Activated CD4-positive, alpha-beta T cell treated with anti-CD3 and anti-CD28 coated beads, Interleukin-2, Interleukin-4, amounts not matched to agents 100 ng/mL and 50 ng/mL, durations not matched to agents 16 hours and 8 hours (primary cell): ENCODE measurements around the gene PTTG1.
A peak's percentile ranks its signal among the peaks of the same experiment; 100 is the strongest.

Experiments
- DNase-seq: peaks from one replicate; pipeline ENCODE4 v3.0.0-alpha.2; 2020; ENCODE audit warnings: low spot score

PTTG1 gene

DNA sequence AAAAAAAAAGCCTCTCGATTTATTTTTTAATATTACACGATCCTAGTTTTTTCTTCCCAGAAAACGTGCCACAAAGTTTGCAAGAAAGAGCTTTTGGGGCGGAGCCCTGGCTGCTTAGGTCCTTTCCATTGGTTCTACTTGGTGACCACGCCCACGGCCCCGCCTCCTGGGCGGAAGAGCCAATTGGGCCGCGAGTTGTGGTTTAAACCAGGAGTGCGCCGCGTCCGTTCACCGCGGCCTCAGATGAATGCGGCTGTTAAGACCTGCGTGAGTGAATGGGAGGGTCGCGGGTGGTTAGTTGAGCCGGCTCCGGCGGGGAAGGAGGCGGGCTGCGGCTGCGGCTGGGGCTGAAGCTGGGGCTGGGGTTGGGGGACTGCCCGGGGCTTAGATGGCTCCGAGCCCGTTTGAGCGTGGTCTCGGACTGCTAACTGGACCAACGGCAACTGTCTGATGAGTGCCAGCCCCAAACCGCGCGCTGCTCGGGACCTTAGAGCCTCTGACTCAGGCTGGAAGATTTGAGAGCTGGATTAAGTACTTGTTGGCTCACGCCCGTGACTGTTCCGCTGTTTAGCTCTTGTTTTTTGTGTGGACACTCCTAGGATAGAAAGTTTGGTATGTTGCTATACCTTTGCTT, at the start of gene PTTG1:
Gene PTTG1, plus strand, starts transcription at position 231 of the 634 bp plus-strand sequence. CDS start 458 bp downstream, outside the sequence.
- peak; percentile 95 for DNase-seq

GRCh38 chr5:160375166-160375565, 46.5 kb upstream of the PTTG1 start:
- DNase-seq, result no peak

- DNase-seq, result no peak
Observed at GRCh38 chr5:160375701-160376100, 46.0 kb upstream of the PTTG1 start.

DNA sequence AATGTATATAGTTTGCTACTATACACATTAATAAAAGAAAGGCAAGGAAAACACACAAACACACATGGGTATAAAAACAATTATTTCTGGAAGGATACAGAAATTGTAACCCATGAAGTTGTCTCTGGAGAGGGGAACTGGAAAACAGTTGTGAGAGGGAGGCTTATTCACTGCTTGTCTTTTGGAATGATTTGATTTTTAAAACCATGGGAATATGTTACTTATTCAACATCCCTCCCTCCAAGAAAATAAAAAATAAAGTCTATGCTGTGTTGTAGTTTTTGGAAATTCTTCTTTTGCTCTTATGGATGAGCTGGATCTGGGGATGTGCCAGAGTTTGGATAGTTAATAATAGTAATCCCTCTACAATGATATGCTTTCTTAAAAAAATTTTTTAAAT, 45.2 kb upstream of the PTTG1 start:
- DNase-seq, result no peak

DNA sequence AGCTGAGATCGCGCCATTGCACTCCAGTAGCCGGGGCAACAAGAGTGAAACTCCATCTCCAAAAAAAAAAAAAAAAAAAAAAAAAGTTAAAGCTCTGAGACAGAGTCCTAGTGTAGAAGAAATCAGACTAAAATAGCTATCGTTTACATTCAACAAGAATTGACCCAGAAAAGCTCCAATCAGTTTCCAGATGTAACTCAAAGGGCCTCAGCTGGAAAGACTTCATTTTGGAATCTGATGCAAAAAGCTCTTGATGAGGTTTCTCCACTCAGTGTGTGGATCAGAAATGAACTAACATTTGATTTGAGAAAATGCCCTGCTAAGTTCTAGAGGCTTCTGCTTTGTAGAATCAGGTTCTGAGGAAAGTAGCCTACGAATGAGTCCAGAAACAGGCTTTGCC, 44.0 kb upstream of the PTTG1 start:
- no peak for DNase-seq

DNA sequence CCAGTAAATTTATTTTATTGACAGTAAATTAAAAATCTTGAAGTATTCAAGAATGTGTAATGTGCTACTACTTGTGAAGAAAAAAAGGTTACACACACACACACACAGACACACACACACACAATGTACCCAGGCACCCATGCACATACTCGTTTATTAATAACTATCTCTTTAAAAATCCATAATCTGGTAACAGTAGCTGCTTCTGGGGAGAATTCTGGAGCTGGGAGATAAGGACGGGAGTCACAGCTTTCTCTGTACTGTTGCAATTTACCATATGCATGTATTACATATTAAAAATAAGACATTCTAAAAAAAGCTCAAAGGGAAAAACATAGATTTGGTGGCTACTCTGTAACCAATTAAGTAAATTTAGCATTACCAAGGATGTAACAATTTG, 43.3 kb upstream of the PTTG1 start:
- no peak for DNase-seq

DNA sequence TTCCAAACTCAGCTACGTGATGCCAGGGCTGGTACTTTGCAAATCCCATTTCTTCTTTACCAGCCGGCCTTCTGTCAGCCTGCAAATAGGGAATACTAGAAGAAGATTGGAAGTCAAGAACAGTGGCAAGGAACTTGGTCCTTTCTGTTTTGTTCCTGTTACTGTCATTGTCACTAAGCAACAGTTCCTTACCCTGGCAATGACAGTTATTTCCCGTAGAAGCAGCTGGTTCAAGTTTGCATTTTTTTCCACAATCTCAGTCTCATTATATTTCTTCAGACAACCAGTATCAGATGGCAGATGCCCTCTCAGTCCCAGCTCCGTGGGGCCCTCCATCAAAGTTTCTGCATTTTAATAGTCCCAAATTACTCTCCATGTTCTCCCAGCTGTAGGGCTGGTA, 42.1 kb upstream of the PTTG1 start:
- DNase-seq, result no peak

DNA sequence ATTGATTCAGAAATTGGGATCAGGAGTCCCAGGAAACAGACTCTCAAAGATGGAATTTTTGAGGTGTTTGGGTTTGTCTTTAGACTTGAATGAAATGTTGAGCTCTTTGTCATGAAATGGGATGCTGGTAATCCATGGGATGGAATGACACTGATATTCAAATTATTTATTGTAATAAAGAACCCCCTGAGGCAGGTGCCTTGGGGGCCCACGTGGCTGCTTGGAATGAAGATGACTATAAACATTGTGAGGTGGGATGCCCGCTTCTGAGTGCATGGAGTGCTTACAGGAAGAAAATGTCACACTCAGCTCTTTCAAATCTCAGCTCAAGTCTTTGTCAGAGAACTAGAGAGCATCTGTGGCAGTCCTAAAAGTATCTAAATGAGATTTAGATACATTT, 41.6 kb upstream of the PTTG1 start:
- DNase-seq, result no peak

DNA sequence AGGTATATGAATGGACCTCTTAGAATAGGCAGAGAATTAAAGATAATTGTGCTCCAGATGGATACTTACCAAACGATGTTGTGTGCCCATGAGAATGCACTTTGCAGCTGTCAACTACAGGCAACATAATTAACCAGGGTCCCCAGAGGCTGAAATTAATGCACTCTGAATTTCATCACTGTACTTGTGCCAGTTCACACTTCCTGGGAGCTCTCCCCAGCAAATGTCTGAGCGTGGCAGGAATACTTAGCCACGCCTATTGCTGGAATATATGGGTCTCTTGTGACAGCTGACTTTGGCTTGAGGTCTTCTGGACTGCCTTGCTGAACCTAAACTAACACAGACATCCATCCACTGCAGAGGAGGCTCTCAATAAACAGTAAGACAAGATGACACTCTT, 39.3 kb upstream of the PTTG1 start:
- DNase-seq, result no peak

DNA sequence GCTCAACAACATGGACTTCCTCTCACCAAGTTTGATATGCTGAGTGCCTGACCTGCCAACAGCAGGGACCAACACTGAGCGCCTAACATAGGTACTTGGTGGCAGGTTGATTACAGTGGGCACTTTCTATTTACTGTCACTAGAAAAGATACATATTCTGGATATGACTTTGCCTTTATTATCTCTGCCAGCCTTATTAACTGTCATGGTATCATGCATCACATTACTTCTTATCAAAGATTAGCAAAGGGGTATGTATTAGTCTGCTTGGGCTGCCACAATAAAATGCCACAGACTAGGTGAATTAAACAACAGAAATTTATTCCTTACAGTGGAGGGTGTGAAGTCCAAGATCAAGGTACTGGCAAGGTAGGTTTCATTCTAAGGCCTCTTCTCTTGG, 37.0 kb upstream of the PTTG1 start:
- DNase-seq, result no peak

DNA sequence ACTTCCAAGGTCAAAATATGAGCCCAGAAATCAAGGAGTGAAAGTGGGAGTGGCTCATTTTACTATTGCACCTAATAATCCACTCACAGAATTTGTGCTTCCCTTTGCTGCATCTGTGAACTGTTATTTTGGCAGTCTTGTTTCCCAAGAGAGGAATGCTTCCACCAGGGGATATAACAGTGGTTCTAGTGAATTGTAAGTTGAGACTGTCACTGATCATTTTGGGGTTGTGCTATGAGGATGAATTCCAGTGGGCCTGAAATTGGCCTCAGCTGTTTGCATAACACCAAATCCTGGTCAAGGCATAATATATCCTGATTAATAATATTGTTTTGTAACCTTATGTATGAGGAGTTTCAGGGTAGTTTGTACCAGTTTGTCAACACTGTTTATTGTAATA, 36.2 kb upstream of the PTTG1 start:
- no peak for DNase-seq

- no peak for DNase-seq
Observed at GRCh38 chr5:160387445-160387844, 34.2 kb upstream of the PTTG1 start.

GRCh38 chr5:160390787-160391696, 30.6 kb upstream of the PTTG1 start:
- peak; percentile 27 for DNase-seq

GRCh38 chr5:160395111-160395510, 26.5 kb upstream of the PTTG1 start:
- no peak for DNase-seq

DNA sequence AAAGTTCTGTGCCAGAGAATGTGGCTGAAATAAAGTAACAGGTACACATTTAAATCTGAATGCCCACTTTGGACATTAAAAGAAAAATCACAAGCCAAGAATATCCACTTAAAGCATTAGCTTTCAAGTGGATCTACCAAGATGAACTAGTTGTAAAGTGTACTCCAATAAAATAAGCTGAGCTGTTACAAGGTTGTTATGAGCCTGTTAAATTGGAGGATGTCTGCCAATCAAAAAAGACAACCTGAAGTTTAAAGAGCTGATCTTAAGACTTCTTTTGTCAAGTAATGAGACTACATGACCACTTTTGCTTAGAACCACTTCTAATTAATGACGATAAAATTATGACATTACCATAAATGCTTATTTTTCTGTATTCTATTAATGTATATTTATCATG, 24.2 kb upstream of the PTTG1 start:
- DNase-seq, result no peak

GRCh38 chr5:160398806-160399205, 22.8 kb upstream of the PTTG1 start:
- DNase-seq, result no peak

GRCh38 chr5:160399402-160400353, 22.0 kb upstream of the PTTG1 start, which contains the start of gene FAM200C:
FAM200C (minus strand) TSS chr5:160400054; CDS start chr5:160395490, 4,564 bp downstream.
- peak; percentile 81 for DNase-seq

DNA sequence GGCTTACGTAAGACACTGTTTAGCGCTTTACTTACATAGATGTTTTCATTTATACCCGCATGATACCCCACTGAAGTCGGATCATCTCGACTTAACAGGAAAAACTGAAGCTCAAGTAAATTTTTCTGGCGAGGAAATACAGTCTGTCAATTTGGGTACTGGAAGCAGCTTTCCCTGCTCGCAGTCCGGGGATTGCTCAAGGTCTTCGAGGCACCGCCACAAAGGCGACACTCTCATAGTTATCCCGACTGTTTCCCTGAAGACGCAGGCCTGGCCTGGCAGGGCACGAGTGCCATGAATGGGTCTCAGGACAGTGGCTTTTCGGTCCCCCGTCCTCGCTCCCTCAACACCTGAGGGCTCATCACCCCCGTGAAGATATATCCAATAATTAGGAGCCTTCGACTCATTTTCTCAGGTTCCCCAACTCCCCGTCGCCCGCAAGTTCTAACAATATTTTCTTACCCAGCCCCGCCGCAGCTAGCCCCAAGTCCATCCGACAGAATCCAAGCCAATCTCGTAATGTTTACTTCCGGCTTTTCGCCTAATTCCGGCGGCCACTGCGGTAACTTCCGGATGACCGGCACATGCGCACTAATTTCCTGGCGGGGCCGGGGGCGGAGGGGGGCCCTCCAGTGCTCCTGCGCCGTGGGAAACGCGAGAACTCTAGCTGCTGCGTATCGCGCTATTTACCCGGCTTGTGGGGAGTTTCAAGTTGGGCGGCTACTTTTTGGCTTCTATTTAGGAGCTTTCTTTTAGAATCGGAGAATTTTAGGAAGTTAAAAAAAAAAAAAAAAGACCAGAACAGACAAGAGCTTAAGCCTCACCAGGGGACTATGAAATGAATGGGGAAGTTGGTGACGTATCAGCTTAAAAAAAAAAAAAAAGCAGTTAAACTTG, 2.8 kb upstream of the PTTG1 start, which contains the start of gene SLU7:
Gene SLU7, minus strand, starts transcription at position 521 of the 897 bp plus-strand sequence. CDS start 3,787 bp downstream, outside the sequence.
- peak; percentile 94 for DNase-seq

DNA sequence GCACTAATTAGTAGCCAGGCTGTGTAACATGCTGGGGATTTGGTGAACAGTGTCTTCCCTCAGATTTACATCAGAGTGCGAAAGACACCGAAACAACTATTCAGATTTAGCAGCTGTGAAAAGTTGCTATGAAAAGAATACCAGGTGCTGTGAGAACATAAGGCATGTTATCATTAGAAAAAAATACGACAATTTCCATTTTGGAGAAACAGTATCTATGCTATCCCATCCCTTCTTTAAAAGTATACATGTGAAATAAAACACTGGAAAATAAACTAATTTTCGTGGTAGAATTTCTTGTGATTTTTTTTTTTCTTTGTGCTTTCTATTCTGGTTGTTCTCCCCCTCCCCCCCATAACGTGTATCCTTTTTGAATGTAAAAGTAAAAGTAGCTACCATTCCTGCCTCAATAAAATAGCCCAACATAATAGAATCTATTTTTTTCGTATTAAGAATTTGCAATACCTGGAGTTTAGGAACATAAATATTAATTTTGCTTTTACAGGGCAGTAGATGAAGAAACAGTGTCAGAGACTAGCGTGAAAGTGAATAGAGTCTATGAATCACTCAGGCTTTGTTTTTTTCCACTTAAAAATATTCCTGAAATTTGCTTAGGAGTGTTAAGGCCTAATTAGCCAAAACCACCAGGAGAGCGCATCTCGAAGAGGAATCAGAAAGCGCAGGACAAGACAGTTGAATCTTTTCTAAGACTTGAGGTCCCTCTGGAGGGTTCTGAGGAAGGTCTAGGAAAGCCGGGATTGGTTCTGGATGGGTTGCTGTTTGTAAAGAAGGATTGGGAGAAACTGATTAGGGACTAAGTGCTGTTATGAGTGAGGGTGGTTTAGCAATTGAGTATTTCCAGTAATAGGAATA, 2.0 kb upstream of the PTTG1 start:
- DNase-seq, result no peak

DNA sequence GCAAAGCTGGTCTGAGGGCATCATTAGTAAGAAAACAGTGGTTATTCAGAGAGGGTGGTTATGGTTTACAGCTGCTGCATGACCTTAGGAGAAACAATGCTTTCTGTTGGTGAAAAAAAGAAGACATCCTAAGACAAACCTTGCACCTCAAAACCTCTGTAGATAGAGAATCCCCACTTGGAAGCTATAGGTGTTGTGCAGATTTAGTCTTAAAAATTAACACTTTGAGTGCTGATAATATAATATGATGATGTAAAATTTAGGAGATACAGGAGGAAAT, 1.4 kb upstream of the PTTG1 start:
- DNase-seq, result no peak
